Fibroblast of upper back skin (primary cell): Measurements from ENCODE around the gene TRIO.
A peak's percentile ranks its signal among the peaks of the same experiment; 100 is the strongest.

ENCODE experiments used
- DNase-seq: peaks from one replicate; pipeline ENCODE4 v3.0.0-alpha.2; 2013

The TRIO gene

GRCh38 chr5:14337593-14337992, 194.5 kb downstream of the TRIO start:
- no peak for DNase-seq

- no peak for DNase-seq
These were observed 196.3 kb downstream of the TRIO start for GRCh38 chr5:14339468-14339867.

GRCh38 chr5:14341571-14342230, 198.6 kb downstream of the TRIO start:
- DNase-seq: no peak

GRCh38 chr5:14342306-14342705, 199.2 kb downstream of the TRIO start:
- DNase-seq: peak; percentile 20

GRCh38 chr5:14343376-14343775, 200.2 kb downstream of the TRIO start:
- DNase-seq: no peak

- DNase-seq: no peak
These were observed 204.4 kb downstream of the TRIO start for GRCh38 chr5:14347522-14347921.

GRCh38 chr5:14348142-14348541, 205.0 kb downstream of the TRIO start:
- DNase-seq: no peak

GRCh38 chr5:14349029-14349428, 205.9 kb downstream of the TRIO start:
- no peak for DNase-seq

- DNase-seq: no peak
These were observed 208.0 kb downstream of the TRIO start for GRCh38 chr5:14351086-14351661.

GRCh38 chr5:14351845-14352712, 208.9 kb downstream of the TRIO start:
- peak; percentile 62 for DNase-seq

GRCh38 chr5:14353726-14354474, 210.8 kb downstream of the TRIO start:
- DNase-seq: no peak

GRCh38 chr5:14355391-14355790, 212.2 kb downstream of the TRIO start:
- no peak for DNase-seq

GRCh38 chr5:14356305-14356704, 213.2 kb downstream of the TRIO start:
- no peak for DNase-seq

GRCh38 chr5:14357441-14357840, 214.3 kb downstream of the TRIO start:
- no peak for DNase-seq

- DNase-seq: no peak
These were observed 214.7 kb downstream of the TRIO start for GRCh38 chr5:14357851-14358250.

- DNase-seq: no peak
These were observed 215.4 kb downstream of the TRIO start for GRCh38 chr5:14358536-14358935.

GRCh38 chr5:14359069-14360043, 216.2 kb downstream of the TRIO start:
- no peak for DNase-seq

- no peak for DNase-seq
These were observed 219.3 kb downstream of the TRIO start for GRCh38 chr5:14362491-14362890.

- no peak for DNase-seq
These were observed 221.0 kb downstream of the TRIO start for GRCh38 chr5:14364096-14364495.

GRCh38 chr5:14364576-14365472, 221.7 kb downstream of the TRIO start:
- no peak for DNase-seq
